GM18951 (cell line): Measurements from ENCODE around the gene SEC24D.
"Not testable (repeated sequence)": the region's sequence is repeated elsewhere in the genome, so short reads cannot be mapped to it uniquely, and the experiment has no call there.

ENCODE experiments used
- POLR2A ChIP-seq: IDR thresholded peaks from 4 replicates; pipeline ENCODE4 v1.6.1; 2011; ENCODE audit warnings: mild to moderate bottlenecking; ENCODE audit not compliant: insufficient read length, insufficient read depth; ENCODE audit errors: extremely low read depth
- in situ Hi-C: fragments of 300-500 bp; cut with MboI; formaldehyde crosslinking; loops from one replicate; pipeline ENCODE4 v1.12.0; 2022; ENCODE audit warnings: low sequenced_read_pairs, mixed read lengths, inconsistent platforms; ENCODE audit not compliant: unreplicated experiment

SEC24D gene

GRCh38 chr4:118810991-118811764 lies 24.7 kb downstream of the SEC24D start:
- no peak for TF ChIP-seq POLR2A
- in situ Hi-C loops: no loop called here

DNA sequence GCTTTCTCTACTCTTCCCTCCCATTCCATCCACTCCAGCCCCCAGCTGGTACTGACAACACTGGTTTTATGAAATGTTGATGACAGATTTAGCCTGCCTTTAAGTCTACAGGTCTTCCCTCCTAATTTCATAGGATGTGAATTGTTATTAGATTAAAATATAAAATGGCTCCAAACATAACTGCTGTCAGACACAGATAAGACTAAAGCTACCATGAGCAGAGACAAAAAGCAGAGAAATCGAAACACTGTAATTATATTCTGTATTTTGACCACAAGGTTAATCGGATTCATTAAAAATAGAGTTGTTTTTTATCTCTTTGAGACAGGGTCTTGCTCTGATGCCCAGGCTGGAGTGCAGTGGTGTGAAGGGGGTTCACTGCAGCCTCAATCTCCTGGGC lies 28.3 kb downstream of the SEC24D start:
- in situ Hi-C loops: no loop called here

GRCh38 chr4:118803253-118803652 lies 32.7 kb downstream of the SEC24D start:
- no peak for TF ChIP-seq POLR2A
- in situ Hi-C loops: no loop called here

More for the DNA sequence above, 28.3 kb downstream of the SEC24D start:
- TF ChIP-seq POLR2A: no peak

DNA sequence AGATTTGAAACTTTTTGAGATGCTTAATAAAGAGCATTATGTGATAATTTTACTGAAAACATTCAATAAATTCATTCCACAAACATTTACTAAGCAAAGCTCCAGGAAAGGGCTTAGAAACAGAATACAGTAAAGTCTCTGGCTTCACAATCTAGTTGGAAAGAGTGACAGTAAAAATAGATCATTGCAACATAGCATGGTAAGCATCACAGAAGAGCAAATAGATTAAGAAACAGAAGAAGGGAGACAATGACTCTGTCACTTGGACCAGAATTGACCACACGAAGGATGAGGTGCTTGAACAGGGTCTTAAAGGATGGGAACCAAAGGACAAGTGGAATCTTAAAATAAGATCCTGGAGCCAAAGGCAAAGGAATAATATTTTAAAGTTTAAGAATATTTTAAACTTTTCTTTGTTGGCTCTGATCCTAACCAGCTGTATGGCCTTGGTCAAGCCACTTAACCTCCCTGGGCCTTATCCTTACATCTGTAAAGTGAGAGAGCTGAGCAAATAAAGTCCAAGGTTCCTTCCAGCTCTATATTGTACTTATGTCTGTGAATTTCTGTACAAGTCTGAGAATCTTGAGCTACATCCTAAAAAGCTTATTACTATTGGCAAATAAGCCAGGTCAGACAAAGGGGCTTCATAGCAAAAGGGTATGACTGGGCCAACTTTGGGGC lies 33.9 kb downstream of the SEC24D start:
- TF ChIP-seq POLR2A: no peak
- in situ Hi-C loops: no loop called here

- no peak for TF ChIP-seq POLR2A
Observed at GRCh38 chr4:118799231-118799942, 36.5 kb downstream of the SEC24D start.

GRCh38 chr4:118798658-118799057 lies 37.3 kb downstream of the SEC24D start:
- in situ Hi-C loops: no loop called here
- TF ChIP-seq POLR2A: no peak

More at GRCh38 chr4:118799231-118799942, 36.5 kb downstream of the SEC24D start:
- in situ Hi-C loops: no loop called here

GRCh38 chr4:118797558-118798142 lies 38.3 kb downstream of the SEC24D start:
- in situ Hi-C loops: no loop called here
- TF ChIP-seq POLR2A: no peak

- in situ Hi-C loops: not testable (repeated sequence)
Observed at GRCh38 chr4:118791690-118792446, 44.1 kb downstream of the SEC24D start.

DNA sequence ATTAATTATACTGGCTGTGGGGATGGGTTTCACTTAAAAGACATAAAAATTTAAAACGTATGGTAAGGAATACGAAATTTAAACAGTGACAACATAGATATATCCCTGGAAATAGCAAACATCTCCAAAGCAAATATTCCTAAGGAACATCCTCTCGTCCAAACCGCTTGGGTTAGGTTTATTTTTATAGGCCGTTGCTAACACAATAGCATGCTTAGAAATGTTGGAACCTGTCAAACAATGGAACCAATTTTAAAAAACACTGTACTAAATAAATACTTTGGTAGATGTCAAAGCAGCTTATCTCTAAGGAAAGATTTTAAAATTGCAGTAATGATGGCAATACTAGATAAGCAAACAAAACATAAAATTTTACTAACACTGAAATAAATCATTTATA lies 45.4 kb downstream of the SEC24D start:
- in situ Hi-C loops: no loop called here
- TF ChIP-seq POLR2A: no peak

DNA sequence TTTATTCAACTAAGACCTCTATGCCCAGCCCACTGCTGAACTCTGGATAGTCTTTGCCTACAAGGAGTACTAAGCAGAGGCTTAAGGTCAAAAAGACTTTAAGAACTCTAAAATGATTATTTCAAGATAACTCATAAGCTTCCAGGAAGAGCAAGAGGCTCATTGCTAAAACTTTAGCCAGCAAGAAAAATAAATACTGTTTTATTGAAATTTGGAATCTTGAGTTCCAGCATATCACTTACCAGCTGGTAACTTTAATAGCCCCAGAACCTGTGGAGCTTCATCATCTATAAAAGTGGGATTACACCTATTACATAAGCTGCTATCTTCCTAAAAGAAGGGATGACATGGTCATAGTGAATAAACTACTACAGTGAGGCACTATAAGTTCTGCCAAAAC lies 47.0 kb downstream of the SEC24D start:
- TF ChIP-seq POLR2A: no peak
- in situ Hi-C loops: no loop called here

- in situ Hi-C loops: no loop called here
Observed at GRCh38 chr4:118787844-118788380, 48.0 kb downstream of the SEC24D start.

GRCh38 chr4:118784776-118785175 lies 51.1 kb downstream of the SEC24D start:
- TF ChIP-seq POLR2A: no peak
- in situ Hi-C loops: no loop called here

More at GRCh38 chr4:118787844-118788380, 48.0 kb downstream of the SEC24D start:
- no peak for TF ChIP-seq POLR2A
